ENCODE data around the gene TUBGCP5. TPM values are rescaled to one million over a fixed set of nuclear protein-coding genes. Genes with fewer than 3 reads are reported as not detected.
A peak's percentile ranks its signal among the peaks of the same experiment; 100 is the strongest.

The TUBGCP5 gene
- total and polyA plus RNA-seq, 2 of the 4 experiments (the other 2 are of a cell fraction): 13.0 to 19.4 TPM

DNA sequence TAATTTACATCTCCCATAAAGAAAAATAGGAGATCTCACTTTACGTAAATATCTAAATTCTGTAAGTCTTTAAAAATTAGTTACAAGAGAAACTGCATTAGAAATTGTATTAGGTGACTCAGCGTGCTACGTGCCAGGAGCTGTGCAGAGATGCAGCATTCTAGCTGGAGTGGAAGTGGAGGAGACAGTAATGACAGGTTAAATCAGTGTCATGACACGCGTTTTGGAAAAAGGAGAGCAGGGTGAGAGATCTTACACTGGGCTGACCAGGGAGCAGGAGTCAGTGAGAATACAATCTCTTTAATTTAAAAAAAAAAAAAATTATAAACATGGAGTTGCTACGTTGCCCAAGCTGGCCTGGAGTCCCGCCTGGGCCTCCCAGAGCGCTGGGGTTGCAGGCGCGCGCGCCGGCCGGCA is 635 bp downstream of the TUBGCP5 start:
- in situ Hi-C loops (cut with MboI; ENCODE audit: low sequenced_read_pairs): no loop called here
- peak; percentile 2 for ATAC-seq (ENCODE audit: low read depth)
- H4K8ac ChIP-seq (ENCODE audit: low read depth in 2 of 2, low read length in 2 of 2): peak overlapping the region; percentile 2 to 61; a peak in 3 of 4 replicates
- peaks cover 15 to 18% of the 10 kb centered on the region in 2 experiments for H3K79me1 ChIP-seq (ENCODE audit: low read depth in 1 of 2, low read length in 2 of 2)
- peaks cover 13% of the 10 kb centered on the region for H3K36me3 ChIP-seq (ENCODE audit: control insufficient read depth, insufficient read depth, low read length)
- H2BK20ac ChIP-seq (ENCODE audit: low read depth, low read length): no peak overlapping the region
- peak overlapping the region; percentile 62; the same call in 1 of the 2 replicates for H3K18ac ChIP-seq (ENCODE audit: low read depth, low read length)
- DNase-seq: peak; percentile 53
- peak overlapping the region; percentile 71 for H3K27ac ChIP-seq (ENCODE audit: insufficient read depth, low read length)
- ChIA-PET POLR2A (ENCODE audit: unreplicated experiment) (no interaction called here), CTCF (no interaction called here)
- H3K9me3 ChIP-seq (ENCODE audit: control insufficient read depth, insufficient read depth, low read length): no peaks in the 10 kb centered on the region
- WGBS, 2 experiments (ENCODE audit: extremely low coverage in 2 of 2, insufficient read length in 1 of 2): 8% methylated on average over 2 of the region's 14 CpGs; no CpG with 5 or more reads in 1 of the 2 experiments
- H3K9ac ChIP-seq (ENCODE audit: low read depth, low read length): peak overlapping the region; percentile 99
- H4K91ac ChIP-seq (ENCODE audit: insufficient read depth, low read depth, low read length): no peak overlapping the region
- no peaks in the 10 kb centered on the region for H3K4me1 ChIP-seq (ENCODE audit: control insufficient read depth, insufficient read depth, low read length)
- BruUV-seq (replicated peaks): no TSS peak
- TF ChIP-seq MAZ (IDR thresholded peaks at IDR 0.05; ENCODE audit: borderline replicate concordance, low read depth, low read length) (no peak), POLR2A (IDR thresholded peaks at IDR 0.05; ENCODE audit: low read depth, low read length) (no peak), RCOR1 (IDR thresholded peaks at IDR 0.05; ENCODE audit: insufficient replicate concordance, low read length) (no peak), BHLHE40 (IDR thresholded peaks at IDR 0.05; ENCODE audit: low read depth, low read length) (no peak), CHD1 (IDR thresholded peaks at IDR 0.05; ENCODE audit: low read depth, low read length) (no peak), MXI1 (IDR thresholded peaks at IDR 0.05; ENCODE audit: borderline replicate concordance, low read depth, low read length) (no peak), MAFK (IDR thresholded peaks at IDR 0.05; ENCODE audit: low read depth, low read length) (no peak), RAD21 (IDR thresholded peaks at IDR 0.05; ENCODE audit: low read length) (no peak), SMC3 (IDR thresholded peaks at IDR 0.05; ENCODE audit: low read depth, low read length) (no peak), CEBPB (IDR thresholded peaks at IDR 0.05; ENCODE audit: low read depth, low read length) (no peak), NFE2L2 (IDR thresholded peaks at IDR 0.05; ENCODE audit: low read depth, low read length) (no peak), FOS (IDR thresholded peaks at IDR 0.05; ENCODE audit: low read depth, low read length) (no peak), RFX5 (IDR thresholded peaks at IDR 0.05; ENCODE audit: low read depth, low read length) (no peak)
- TF ChIP-seq, protein P1, sequence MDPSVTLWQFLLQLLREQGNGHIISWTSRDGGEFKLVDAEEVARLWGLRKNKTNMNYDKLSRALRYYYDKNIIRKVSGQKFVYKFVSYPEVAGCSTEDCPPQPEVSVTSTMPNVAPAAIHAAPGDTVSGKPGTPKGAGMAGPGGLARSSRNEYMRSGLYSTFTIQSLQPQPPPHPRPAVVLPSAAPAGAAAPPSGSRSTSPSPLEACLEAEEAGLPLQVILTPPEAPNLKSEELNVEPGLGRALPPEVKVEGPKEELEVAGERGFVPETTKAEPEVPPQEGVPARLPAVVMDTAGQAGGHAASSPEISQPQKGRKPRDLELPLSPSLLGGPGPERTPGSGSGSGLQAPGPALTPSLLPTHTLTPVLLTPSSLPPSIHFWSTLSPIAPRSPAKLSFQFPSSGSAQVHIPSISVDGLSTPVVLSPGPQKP (IDR thresholded peaks at IDR 0.05; ENCODE audit: borderline replicate concordance, low read depth, low read length): no peak
- TF ChIP-seq, protein P2, sequence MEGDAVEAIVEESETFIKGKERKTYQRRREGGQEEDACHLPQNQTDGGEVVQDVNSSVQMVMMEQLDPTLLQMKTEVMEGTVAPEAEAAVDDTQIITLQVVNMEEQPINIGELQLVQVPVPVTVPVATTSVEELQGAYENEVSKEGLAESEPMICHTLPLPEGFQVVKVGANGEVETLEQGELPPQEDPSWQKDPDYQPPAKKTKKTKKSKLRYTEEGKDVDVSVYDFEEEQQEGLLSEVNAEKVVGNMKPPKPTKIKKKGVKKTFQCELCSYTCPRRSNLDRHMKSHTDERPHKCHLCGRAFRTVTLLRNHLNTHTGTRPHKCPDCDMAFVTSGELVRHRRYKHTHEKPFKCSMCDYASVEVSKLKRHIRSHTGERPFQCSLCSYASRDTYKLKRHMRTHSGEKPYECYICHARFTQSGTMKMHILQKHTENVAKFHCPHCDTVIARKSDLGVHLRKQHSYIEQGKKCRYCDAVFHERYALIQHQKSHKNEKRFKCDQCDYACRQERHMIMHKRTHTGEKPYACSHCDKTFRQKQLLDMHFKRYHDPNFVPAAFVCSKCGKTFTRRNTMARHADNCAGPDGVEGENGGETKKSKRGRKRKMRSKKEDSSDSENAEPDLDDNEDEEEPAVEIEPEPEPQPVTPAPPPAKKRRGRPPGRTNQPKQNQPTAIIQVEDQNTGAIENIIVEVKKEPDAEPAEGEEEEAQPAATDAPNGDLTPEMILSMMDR (conservative IDR thresholded peaks at IDR 0.05; ENCODE audit: low read depth, low read length): no peak
- TF ChIP-seq, protein P3, sequence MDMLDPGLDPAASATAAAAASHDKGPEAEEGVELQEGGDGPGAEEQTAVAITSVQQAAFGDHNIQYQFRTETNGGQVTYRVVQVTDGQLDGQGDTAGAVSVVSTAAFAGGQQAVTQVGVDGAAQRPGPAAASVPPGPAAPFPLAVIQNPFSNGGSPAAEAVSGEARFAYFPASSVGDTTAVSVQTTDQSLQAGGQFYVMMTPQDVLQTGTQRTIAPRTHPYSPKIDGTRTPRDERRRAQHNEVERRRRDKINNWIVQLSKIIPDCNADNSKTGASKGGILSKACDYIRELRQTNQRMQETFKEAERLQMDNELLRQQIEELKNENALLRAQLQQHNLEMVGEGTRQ (IDR thresholded peaks at IDR 0.05; ENCODE audit: low read depth, low read length): no peak
- H2AK9ac ChIP-seq (replicated peaks; ENCODE audit: low read depth, low read length, poor library complexity): peak overlapping the region; percentile 99
- peak overlapping the region; percentile 64 for H2AK5ac ChIP-seq (ENCODE audit: low read depth, low read length)
- peak overlapping the region; percentile 40; the same call in 1 of the 2 replicates for H4K5ac ChIP-seq (ENCODE audit: low read depth, low read length)
- peak overlapping the region; percentile 75 for H3K56ac ChIP-seq (ENCODE audit: extremely low read depth, insufficient read depth, low read length)
- peak overlapping the region; percentile 98 for H3K4me2 ChIP-seq (ENCODE audit: low read depth, low read length)
- no peaks in the 10 kb centered on the region for H3K27me3 ChIP-seq (ENCODE audit: control insufficient read depth, insufficient read depth, low read length)
- peak overlapping the region; percentile 65 for H3K4me3 ChIP-seq (ENCODE audit: insufficient read depth, low read depth, low read length)
- no peak overlapping the region for H2BK15ac ChIP-seq (ENCODE audit: low read depth, low read length)
- H2BK5ac ChIP-seq (ENCODE audit: low read depth, low read length, poor library complexity, severe bottlenecking): peak overlapping the region; percentile 63
- H3K14ac ChIP-seq (replicated peaks; ENCODE audit: low read depth, low read length): peak overlapping the region; percentile 74; the same call in 1 of the 2 replicates
- H4K20me1 ChIP-seq (ENCODE audit: insufficient read depth, low read length): peaks cover 3% of the 10 kb centered on the region
- no peak overlapping the region for H2BK120ac ChIP-seq (ENCODE audit: low read depth, low read length)
- H3K4ac ChIP-seq (ENCODE audit: low read depth, low read length): peak overlapping the region; percentile 69
- H3K9me1 ChIP-seq (ENCODE audit: insufficient read depth, low read length): no peaks in the 10 kb centered on the region
- peak overlapping the region; percentile 100 for H2AFZ ChIP-seq (replicated peaks; ENCODE audit: low read length, poor library complexity)
- dilution Hi-C loops (cut with HindIII; ENCODE audit: low sequenced_read_pairs, unreplicated experiment): no loop called here
- H3K23ac ChIP-seq (ENCODE audit: low read depth, low read length): peak overlapping the region; percentile 67; the same call in 1 of the 2 replicates
- intact Hi-C loops (cut with micrococcal nuclease): loop anchor here (5.0 kb wide), 1 partner anchor 429 kb away; no protein-coding TSS in a partner anchor

Measured in IMR-90 (cell line).